ENCODE results near the gene FMNL2.

FMNL2 gene

DNA sequence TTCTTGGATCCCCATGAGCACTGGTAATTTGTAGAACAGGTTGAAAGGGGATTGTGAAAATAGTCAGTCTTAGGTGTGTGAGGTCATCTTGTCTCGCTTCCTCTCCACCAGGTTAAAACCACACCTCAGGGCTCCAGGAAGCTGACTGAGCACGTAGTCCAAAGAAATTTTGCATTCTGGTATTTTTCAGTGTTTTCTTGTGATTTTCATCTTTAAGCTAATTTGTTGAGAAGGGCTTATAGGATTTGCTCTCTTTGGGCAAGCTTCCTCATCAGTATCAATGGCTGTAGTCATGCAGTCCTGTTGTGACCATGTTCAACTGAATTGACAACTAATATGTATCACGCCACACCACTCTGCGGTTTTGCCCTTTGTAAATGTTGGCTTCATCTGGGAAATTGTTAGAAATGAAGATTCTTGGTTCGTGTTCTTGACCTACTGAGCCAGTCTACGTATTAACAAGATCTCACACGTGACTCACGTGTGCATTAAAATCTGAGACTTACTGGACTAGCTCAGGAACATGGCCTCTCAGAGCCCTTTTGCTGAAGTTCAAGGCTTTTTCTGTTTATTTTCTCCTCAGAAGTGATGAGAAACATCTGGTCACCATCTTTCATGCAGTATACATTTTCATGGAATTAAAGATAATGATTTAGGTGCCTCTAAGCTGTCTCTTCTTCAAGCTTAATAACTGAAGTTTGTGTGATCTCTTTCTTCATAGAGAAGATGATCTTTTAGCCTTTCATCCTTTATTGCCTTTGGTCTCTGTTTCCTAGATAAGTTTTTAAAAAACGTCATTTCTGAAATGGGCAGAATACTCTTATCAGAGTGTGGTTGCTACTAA is 32.8 kb downstream of the FMNL2 start (continued):
- TF ChIP-seq, protein P1, sequence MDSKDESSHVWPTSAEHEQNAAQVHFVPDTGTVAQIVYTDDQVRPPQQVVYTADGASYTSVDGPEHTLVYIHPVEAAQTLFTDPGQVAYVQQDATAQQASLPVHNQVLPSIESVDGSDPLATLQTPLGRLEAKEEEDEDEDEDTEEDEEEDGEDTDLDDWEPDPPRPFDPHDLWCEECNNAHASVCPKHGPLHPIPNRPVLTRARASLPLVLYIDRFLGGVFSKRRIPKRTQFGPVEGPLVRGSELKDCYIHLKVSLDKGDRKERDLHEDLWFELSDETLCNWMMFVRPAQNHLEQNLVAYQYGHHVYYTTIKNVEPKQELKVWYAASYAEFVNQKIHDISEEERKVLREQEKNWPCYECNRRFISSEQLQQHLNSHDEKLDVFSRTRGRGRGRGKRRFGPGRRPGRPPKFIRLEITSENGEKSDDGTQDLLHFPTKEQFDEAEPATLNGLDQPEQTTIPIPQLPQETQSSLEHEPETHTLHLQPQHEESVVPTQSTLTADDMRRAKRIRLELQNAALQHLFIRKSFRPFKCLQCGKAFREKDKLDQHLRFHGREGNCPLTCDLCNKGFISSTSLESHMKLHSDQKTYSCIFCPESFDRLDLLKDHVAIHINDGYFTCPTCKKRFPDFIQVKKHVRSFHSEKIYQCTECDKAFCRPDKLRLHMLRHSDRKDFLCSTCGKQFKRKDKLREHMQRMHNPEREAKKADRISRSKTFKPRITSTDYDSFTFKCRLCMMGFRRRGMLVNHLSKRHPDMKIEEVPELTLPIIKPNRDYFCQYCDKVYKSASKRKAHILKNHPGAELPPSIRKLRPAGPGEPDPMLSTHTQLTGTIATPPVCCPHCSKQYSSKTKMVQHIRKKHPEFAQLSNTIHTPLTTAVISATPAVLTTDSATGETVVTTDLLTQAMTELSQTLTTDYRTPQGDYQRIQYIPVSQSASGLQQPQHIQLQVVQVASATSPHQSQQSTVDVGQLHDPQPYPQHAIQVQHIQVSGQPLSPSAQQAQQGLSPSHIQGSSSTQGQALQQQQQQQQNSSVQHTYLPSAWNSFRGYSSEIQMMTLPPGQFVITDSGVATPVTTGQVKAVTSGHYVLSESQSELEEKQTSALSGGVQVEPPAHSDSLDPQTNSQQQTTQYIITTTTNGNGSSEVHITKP (tag by site-specific recombination; IDR thresholded peaks at IDR 0.05) = no peak
- TF ChIP-seq, protein P2, sequence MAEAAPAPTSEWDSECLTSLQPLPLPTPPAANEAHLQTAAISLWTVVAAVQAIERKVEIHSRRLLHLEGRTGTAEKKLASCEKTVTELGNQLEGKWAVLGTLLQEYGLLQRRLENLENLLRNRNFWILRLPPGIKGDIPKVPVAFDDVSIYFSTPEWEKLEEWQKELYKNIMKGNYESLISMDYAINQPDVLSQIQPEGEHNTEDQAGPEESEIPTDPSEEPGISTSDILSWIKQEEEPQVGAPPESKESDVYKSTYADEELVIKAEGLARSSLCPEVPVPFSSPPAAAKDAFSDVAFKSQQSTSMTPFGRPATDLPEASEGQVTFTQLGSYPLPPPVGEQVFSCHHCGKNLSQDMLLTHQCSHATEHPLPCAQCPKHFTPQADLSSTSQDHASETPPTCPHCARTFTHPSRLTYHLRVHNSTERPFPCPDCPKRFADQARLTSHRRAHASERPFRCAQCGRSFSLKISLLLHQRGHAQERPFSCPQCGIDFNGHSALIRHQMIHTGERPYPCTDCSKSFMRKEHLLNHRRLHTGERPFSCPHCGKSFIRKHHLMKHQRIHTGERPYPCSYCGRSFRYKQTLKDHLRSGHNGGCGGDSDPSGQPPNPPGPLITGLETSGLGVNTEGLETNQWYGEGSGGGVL (tag by site-specific recombination; IDR thresholded peaks at IDR 0.05) = no peak
- TF ChIP-seq ZNF776 (tag by site-specific recombination; IDR thresholded peaks at IDR 0.05; ENCODE audit: borderline replicate concordance) = no peak
- no peak for TF ChIP-seq ZNF830 (tag by site-specific recombination; IDR thresholded peaks at IDR 0.05; ENCODE audit: low read depth)
- TF ChIP-seq ZXDB (tag by site-specific recombination; IDR thresholded peaks at IDR 0.05) = no peak
- TF ChIP-seq SCRT1 (tag by site-specific recombination; IDR thresholded peaks at IDR 0.05; ENCODE audit: borderline replicate concordance) = no peak

DNA sequence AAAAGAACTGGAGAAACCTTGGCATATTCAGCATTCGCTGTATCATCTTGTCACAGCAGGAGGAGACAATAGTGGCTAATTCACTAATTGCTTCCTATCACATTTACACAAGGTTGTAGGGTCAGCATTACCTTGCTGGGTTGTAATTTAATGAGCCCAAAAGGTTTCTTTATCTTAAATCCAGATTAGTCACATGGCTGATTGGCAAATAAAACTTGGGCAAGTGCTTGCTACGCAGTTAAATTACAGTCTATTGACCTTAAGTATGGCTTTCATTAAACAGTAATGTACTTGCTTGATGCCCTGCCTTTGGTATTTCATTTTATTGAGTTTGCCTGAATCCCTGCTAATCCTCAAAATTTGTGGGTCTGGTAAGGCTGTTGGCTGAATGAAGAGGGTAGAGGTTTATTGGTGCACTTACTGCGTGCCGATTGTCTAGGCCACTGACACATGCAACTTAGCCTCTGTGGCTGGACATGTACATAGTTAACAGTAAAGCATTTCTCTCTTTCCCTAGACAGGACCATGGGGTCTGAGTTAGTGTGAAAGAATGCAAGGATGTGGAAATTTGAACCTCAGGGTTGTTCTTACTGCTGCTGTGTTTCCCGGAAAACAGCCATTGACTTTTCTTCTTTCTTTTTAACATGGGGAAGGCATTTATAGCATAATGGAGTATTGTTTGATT is 34.3 kb downstream of the FMNL2 start:
- POLR2A ChIA-PET = no interaction called here
- CTCF ChIA-PET = no interaction called here
- Histone ChIP-seq H3K27ac (ENCODE audit: extremely low read depth, low read depth, low read length) (no peak overlapping the region), H3K36me3 (ENCODE audit: control insufficient read depth in 2 of 2, insufficient read depth in 1 of 2, low read length in 2 of 2) (no peaks in the 10 kb centered on the region), H3K4me3 (ENCODE audit: low read depth, low read length) (no peak overlapping the region), H3K9me3 (ENCODE audit: control insufficient read depth, insufficient read depth, low read depth, low read length) (no peaks in the 10 kb centered on the region), H3K4me1 (ENCODE audit: control insufficient read depth, insufficient read depth, low read length) (peaks cover 24% of the 10 kb centered on the region)
- TF ChIP-seq ZNF664 (tag by site-specific recombination; IDR thresholded peaks at IDR 0.05) (peak; percentile 72; the same call in 1 of the 2 replicates), SP7 (tag by site-specific recombination; IDR thresholded peaks at IDR 0.05) (peak; percentile 89), ZNF76 (tag by site-specific recombination; IDR thresholded peaks at IDR 0.05; ENCODE audit: borderline replicate concordance, low read depth) (no peak), ZNF791 (tag by site-specific recombination; IDR thresholded peaks at IDR 0.05) (no peak), ZNF544 (tag by site-specific recombination; IDR thresholded peaks at IDR 0.05) (no peak), MZF1 (tag by site-specific recombination; IDR thresholded peaks at IDR 0.05; ENCODE audit: borderline replicate concordance) (no peak), ZNF501 (tag by site-specific recombination; IDR thresholded peaks at IDR 0.05) (peak; percentile 43; the same call in 1 of the 2 replicates), SALL2 (tag by site-specific recombination; IDR thresholded peaks at IDR 0.05; ENCODE audit: borderline replicate concordance) (no peak), ZNF629 (tag by site-specific recombination; IDR thresholded peaks at IDR 0.05) (0 out of 2 replicates have a peak, but pooled peaks have one; percentile 11), ZNF184 (tag by site-specific recombination; IDR thresholded peaks at IDR 0.05) (no peak), GLI4 (tag by site-specific recombination; IDR thresholded peaks at IDR 0.05) (no peak), REPIN1 (tag by site-specific recombination; IDR thresholded peaks at IDR 0.05; ENCODE audit: low read depth) (no peak)
- TF ChIP-seq, protein P3, sequence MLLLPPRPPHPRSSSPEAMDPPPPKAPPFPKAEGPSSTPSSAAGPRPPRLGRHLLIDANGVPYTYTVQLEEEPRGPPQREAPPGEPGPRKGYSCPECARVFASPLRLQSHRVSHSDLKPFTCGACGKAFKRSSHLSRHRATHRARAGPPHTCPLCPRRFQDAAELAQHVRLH (tag by site-specific recombination; IDR thresholded peaks at IDR 0.05) = peak; percentile 39; the same call in 1 of the 2 replicates
- TF ChIP-seq, protein P4, sequence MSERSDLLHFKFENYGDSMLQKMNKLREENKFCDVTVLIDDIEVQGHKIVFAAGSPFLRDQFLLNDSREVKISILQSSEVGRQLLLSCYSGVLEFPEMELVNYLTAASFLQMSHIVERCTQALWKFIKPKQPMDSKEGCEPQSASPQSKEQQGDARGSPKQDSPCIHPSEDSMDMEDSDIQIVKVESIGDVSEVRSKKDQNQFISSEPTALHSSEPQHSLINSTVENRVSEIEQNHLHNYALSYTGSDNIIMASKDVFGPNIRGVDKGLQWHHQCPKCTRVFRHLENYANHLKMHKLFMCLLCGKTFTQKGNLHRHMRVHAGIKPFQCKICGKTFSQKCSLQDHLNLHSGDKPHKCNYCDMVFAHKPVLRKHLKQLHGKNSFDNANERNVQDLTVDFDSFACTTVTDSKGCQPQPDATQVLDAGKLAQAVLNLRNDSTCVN (tag by site-specific recombination; optimal IDR thresholded peaks at IDR 0.05) = no peak
- TF ChIP-seq, protein P5, sequence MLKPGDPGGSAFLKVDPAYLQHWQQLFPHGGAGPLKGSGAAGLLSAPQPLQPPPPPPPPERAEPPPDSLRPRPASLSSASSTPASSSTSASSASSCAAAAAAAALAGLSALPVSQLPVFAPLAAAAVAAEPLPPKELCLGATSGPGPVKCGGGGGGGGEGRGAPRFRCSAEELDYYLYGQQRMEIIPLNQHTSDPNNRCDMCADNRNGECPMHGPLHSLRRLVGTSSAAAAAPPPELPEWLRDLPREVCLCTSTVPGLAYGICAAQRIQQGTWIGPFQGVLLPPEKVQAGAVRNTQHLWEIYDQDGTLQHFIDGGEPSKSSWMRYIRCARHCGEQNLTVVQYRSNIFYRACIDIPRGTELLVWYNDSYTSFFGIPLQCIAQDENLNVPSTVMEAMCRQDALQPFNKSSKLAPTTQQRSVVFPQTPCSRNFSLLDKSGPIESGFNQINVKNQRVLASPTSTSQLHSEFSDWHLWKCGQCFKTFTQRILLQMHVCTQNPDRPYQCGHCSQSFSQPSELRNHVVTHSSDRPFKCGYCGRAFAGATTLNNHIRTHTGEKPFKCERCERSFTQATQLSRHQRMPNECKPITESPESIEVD (tag by site-specific recombination; IDR thresholded peaks at IDR 0.05) = peak; percentile 80
- TF ChIP-seq, protein P6, sequence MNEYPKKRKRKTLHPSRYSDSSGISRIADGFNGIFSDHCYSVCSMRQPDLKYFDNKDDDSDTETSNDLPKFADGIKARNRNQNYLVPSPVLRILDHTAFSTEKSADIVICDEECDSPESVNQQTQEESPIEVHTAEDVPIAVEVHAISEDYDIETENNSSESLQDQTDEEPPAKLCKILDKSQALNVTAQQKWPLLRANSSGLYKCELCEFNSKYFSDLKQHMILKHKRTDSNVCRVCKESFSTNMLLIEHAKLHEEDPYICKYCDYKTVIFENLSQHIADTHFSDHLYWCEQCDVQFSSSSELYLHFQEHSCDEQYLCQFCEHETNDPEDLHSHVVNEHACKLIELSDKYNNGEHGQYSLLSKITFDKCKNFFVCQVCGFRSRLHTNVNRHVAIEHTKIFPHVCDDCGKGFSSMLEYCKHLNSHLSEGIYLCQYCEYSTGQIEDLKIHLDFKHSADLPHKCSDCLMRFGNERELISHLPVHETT (tag by site-specific recombination; IDR thresholded peaks at IDR 0.05) = no peak
- TF ChIP-seq, protein P7, sequence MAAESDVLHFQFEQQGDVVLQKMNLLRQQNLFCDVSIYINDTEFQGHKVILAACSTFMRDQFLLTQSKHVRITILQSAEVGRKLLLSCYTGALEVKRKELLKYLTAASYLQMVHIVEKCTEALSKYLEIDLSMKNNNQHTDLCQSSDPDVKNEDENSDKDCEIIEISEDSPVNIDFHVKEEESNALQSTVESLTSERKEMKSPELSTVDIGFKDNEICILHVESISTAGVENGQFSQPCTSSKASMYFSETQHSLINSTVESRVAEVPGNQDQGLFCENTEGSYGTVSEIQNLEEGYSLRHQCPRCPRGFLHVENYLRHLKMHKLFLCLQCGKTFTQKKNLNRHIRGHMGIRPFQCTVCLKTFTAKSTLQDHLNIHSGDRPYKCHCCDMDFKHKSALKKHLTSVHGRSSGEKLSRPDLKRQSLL (tag by site-specific recombination; IDR thresholded peaks at IDR 0.05) = no peak

All from HEK293 (cell line).